Mesendoderm (in vitro differentiated cells): ENCODE results near the gene KIF16B.
"Not testable (repeated sequence)": the region's sequence is repeated elsewhere in the genome, so short reads cannot be mapped to it uniquely, and the experiment has no call there.

Experiments
- DNase-seq: peaks from one replicate; pipeline ENCODE4 v3.0.0; 2013
- H2AK5ac ChIP-seq: 2 replicates; pipeline ENCODE4 v1.6.1; 2013; ENCODE audit warnings: low read length, inconsistent platforms
- H2BK120ac ChIP-seq: 2 replicates; pipeline ENCODE4 v1.6.1; 2013; ENCODE audit warnings: low read depth, mild to moderate bottlenecking, low read length, moderate library complexity, mixed read lengths
- H2BK15ac ChIP-seq: replicated peaks from 2 replicates; pipeline ENCODE4 v1.6.1; 2013; ENCODE audit warnings: low read depth, mild to moderate bottlenecking, moderate library complexity
- H2BK5ac ChIP-seq: 2 replicates; pipeline ENCODE4 v1.6.1; 2013; ENCODE audit warnings: low read length, inconsistent platforms
- H3K18ac ChIP-seq: 2 replicates; pipeline ENCODE4 v1.6.1; 2013; ENCODE audit warnings: mild to moderate bottlenecking, low read length, mixed read lengths
- H3K23ac ChIP-seq: one replicate; pipeline ENCODE4 v1.6.1; 2013; ENCODE audit warnings: low read length
- H3K27ac ChIP-seq: 2 replicates; pipeline ENCODE4 v1.5.1; 2013; ENCODE audit warnings: low read depth, mild to moderate bottlenecking, inconsistent platforms, low read length, moderate library complexity
- H3K27me3 ChIP-seq: 2 replicates; pipeline ENCODE4 v1.6.1; 2013; ENCODE audit warnings: low read length, control low read depth, mild to moderate bottlenecking, inconsistent platforms; ENCODE audit not compliant: insufficient read depth, poor library complexity
- H3K36me3 ChIP-seq: 2 replicates; pipeline ENCODE4 v1.6.1; 2013; ENCODE audit warnings: low read length, inconsistent platforms; ENCODE audit not compliant: control insufficient read depth, insufficient read depth
- H3K4ac ChIP-seq: one replicate; pipeline ENCODE4 v1.6.1; 2013; ENCODE audit warnings: low read depth, mild to moderate bottlenecking, low read length, moderate library complexity
- H3K4me1 ChIP-seq: 2 replicates; pipeline ENCODE4 v1.6.1; 2013; ENCODE audit warnings: low read depth, low read length, inconsistent platforms; ENCODE audit not compliant: control insufficient read depth
- H3K4me2 ChIP-seq: 2 replicates; pipeline ENCODE4 v1.6.1; 2013; ENCODE audit warnings: low read length
- H3K4me3 ChIP-seq: 2 replicates; pipeline ENCODE4 v1.5.1; 2013; ENCODE audit warnings: mild to moderate bottlenecking, low read length
- H3K56ac ChIP-seq: one replicate; pipeline ENCODE4 v1.6.1; 2013; ENCODE audit warnings: low read length
- H3K79me1 ChIP-seq: 2 replicates; pipeline ENCODE4 v1.6.1; 2013; ENCODE audit warnings: low read length, inconsistent platforms
- H3K79me2 ChIP-seq: 2 replicates; pipeline ENCODE4 v1.6.1; 2013; ENCODE audit warnings: mild to moderate bottlenecking, low read length; ENCODE audit not compliant: control insufficient read depth, insufficient read depth
- H3K9ac ChIP-seq: 2 replicates; pipeline ENCODE4 v1.6.1; 2013; ENCODE audit warnings: low read length, inconsistent platforms
- H4K5ac ChIP-seq: one replicate; pipeline ENCODE4 v1.6.1; 2013; ENCODE audit warnings: low read length
- H4K8ac ChIP-seq: one replicate; pipeline ENCODE4 v1.6.1; 2013; ENCODE audit warnings: low read depth, mild to moderate bottlenecking, control low read depth, low read length, moderate library complexity
- WGBS: extraction: QIAGEN DNeasy Blood & Tissue Kit; methylation state at CpG from one replicate; pipeline ENCODE4 v1.1.7; 2013; ENCODE audit warnings: low lambda C conversion rate, missing lambda C conversion rate; ENCODE audit not compliant: insufficient coverage; ENCODE audit errors: extremely low coverage; 5-methylcytosine and 5-hydroxymethylcytosine counted together

The KIF16B gene

DNA sequence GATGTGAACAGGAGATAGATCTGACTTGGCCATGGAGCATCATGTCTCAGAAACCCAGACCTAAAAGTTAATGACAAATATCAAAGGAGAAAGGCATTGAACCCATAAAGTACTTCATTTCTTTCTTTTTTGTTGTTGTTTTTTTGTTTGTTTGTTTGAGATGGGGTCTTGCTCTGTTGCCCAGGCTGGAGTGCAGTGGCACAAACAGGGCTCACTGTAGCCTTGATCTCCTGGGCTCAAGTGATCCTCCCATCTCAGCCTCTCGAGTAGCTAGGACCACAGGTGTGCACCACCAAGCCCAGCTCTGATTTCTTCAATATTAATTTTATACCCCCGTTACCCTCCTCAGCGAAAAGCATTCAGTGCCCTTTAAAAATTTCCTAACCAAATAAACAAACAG lies 45.8 kb downstream of the KIF16B start:
- Histone ChIP-seq H4K8ac (no peak overlapping the region), H3K4ac (no peak overlapping the region), H3K36me3 (no peaks in the 10 kb centered on the region), H4K5ac (no peak overlapping the region), H2BK5ac (no peak overlapping the region), H3K23ac (no peak overlapping the region), H3K56ac (no peak overlapping the region), H3K4me3 (no peak overlapping the region), H2BK15ac (no peak overlapping the region), H3K9ac (no peak overlapping the region), H3K27me3 (no peaks in the 10 kb centered on the region), H3K27ac (no peak overlapping the region), H2BK120ac (no peak overlapping the region), H3K79me2 (no peaks in the 10 kb centered on the region), H3K18ac (no peak overlapping the region), H3K4me2 (no peak overlapping the region), H2AK5ac (no peak overlapping the region), H3K79me1 (no peaks in the 10 kb centered on the region), H3K4me1 (peaks cover 1% of the 10 kb centered on the region)
- no peak for DNase-seq
- WGBS = 100% methylated on average over 2 of the region's 3 CpGs

- Histone ChIP-seq H3K4me2 (no peak overlapping the region), H3K9ac (no peak overlapping the region), H3K27me3 (no peaks in the 10 kb centered on the region), H2BK15ac (no peak overlapping the region), H3K18ac (no peak overlapping the region), H3K27ac (no peak overlapping the region), H3K79me1 (no peaks in the 10 kb centered on the region), H2BK120ac (no peak overlapping the region), H3K23ac (no peak overlapping the region), H2AK5ac (no peak overlapping the region), H4K8ac (no peak overlapping the region), H3K4me1 (peaks cover 1% of the 10 kb centered on the region), H4K5ac (no peak overlapping the region), H3K56ac (no peak overlapping the region), H3K4ac (no peak overlapping the region), H2BK5ac (no peak overlapping the region), H3K79me2 (no peaks in the 10 kb centered on the region), H3K4me3 (no peak overlapping the region), H3K36me3 (no peaks in the 10 kb centered on the region)
- WGBS = no CpG with 5 or more reads among the region's 9 CpGs
- peak; percentile 28 for DNase-seq
Observed at GRCh38 chr20:16526433-16527380, 46.5 kb downstream of the KIF16B start.

DNA sequence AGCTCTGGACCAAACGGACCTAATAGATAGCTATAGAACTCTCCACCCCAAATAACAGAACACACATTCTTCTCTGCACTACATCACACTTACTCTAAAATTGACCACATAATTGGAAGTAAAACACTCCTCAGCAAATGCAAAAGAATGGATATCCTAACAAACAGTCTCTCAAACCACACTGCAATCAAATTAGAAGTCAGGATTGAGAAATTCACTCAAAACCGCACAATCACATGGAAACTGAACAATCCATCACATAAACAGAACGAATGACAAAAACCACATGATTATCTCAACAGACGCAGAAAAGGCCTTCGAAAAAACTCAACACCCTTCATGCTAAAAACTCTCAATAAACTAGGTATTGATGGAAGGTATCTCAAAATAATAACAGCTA lies 50.6 kb downstream of the KIF16B start:
- not testable (repeated sequence) for H3K56ac ChIP-seq, H3K4me3 ChIP-seq, H3K4me1 ChIP-seq, H3K27me3 ChIP-seq, H2BK120ac ChIP-seq, H3K4ac ChIP-seq, H3K79me1 ChIP-seq, H4K8ac ChIP-seq, H3K18ac ChIP-seq, H4K5ac ChIP-seq, H2BK5ac ChIP-seq, H3K4me2 ChIP-seq, DNase-seq, H3K9ac ChIP-seq, H2BK15ac ChIP-seq, H3K36me3 ChIP-seq, H3K23ac ChIP-seq, H3K27ac ChIP-seq, H2AK5ac ChIP-seq, H3K79me2 ChIP-seq
- WGBS = no CpG with 5 or more reads among the region's 5 CpGs

- Histone ChIP-seq H3K9ac (no peak overlapping the region), H3K23ac (no peak overlapping the region), H3K79me2 (no peaks in the 10 kb centered on the region), H3K27ac (no peak overlapping the region), H4K8ac (no peak overlapping the region), H3K36me3 (no peaks in the 10 kb centered on the region), H3K4ac (no peak overlapping the region), H3K27me3 (no peaks in the 10 kb centered on the region), H3K56ac (no peak overlapping the region), H2BK120ac (no peak overlapping the region), H3K4me1 (no peaks in the 10 kb centered on the region), H3K18ac (peak overlapping the region; percentile 14), H3K4me2 (no peak overlapping the region), H2BK5ac (no peak overlapping the region), H2AK5ac (no peak overlapping the region), H2BK15ac (no peak overlapping the region), H3K79me1 (no peaks in the 10 kb centered on the region), H3K4me3 (no peak overlapping the region), H4K5ac (no peak overlapping the region)
- WGBS = no CpG with 5 or more reads among the region's 5 CpGs
- no peak for DNase-seq
Observed at GRCh38 chr20:16520154-16520553, 53.1 kb downstream of the KIF16B start.

GRCh38 chr20:16519673-16520072 lies 53.6 kb downstream of the KIF16B start:
- H4K8ac ChIP-seq, H2BK5ac ChIP-seq, H3K36me3 ChIP-seq, H3K4me2 ChIP-seq, H3K18ac ChIP-seq, H3K9ac ChIP-seq, H4K5ac ChIP-seq, H3K56ac ChIP-seq, H3K27me3 ChIP-seq, H2BK15ac ChIP-seq, H2BK120ac ChIP-seq, DNase-seq, H3K4ac ChIP-seq, H3K23ac ChIP-seq, H3K79me1 ChIP-seq, H3K79me2 ChIP-seq, H3K4me1 ChIP-seq, H3K4me3 ChIP-seq, H3K27ac ChIP-seq, H2AK5ac ChIP-seq: not testable (repeated sequence)
- WGBS = no CpG with 5 or more reads among the region's 8 CpGs

DNA sequence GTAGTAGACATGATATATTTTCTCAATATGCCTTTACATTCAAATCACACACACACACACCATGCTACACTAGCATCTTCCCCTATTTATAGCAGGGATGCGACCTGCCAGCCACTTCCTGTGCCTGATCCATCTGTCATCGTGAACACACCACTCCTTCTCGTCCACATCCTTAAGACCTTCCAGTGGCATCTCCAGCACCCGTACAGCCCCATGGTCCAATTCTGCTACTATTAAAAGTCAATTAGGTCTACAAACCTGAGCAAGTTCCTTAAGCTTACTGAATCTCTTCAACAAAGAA lies 54.5 kb downstream of the KIF16B start:
- no peak overlapping the region for H3K4ac ChIP-seq
- WGBS = no CpG with 5 or more reads among the region's 4 CpGs

More for the DNA sequence above, 54.5 kb downstream of the KIF16B start:
- DNase-seq = no peak
- no peak overlapping the region for H3K4me2 ChIP-seq
- H3K27me3 ChIP-seq = no peaks in the 10 kb centered on the region
- H3K36me3 ChIP-seq = no peaks in the 10 kb centered on the region
- H4K8ac ChIP-seq = no peak overlapping the region
- H2BK120ac ChIP-seq = no peak overlapping the region
- H4K5ac ChIP-seq = no peak overlapping the region
- H3K79me1 ChIP-seq = no peaks in the 10 kb centered on the region
- no peak overlapping the region for H3K4me3 ChIP-seq
- no peak overlapping the region for H3K27ac ChIP-seq
- H3K23ac ChIP-seq = no peak overlapping the region
- no peaks in the 10 kb centered on the region for H3K79me2 ChIP-seq
- no peak overlapping the region for H2BK15ac ChIP-seq
- no peak overlapping the region for H3K56ac ChIP-seq
- H3K9ac ChIP-seq = no peak overlapping the region
- H2AK5ac ChIP-seq = no peak overlapping the region
- H3K18ac ChIP-seq = no peak overlapping the region
- no peaks in the 10 kb centered on the region for H3K4me1 ChIP-seq
- H2BK5ac ChIP-seq = no peak overlapping the region
